ENCODE results near the gene XPO6. TPM values are rescaled to one million over a fixed set of nuclear protein-coding genes. Genes with fewer than 3 reads are reported as not detected.
A peak's percentile ranks its signal among the peaks of the same experiment; 100 is the strongest.

XPO6 gene
- total RNA-seq, 1 experiment from 2014 or later, result 124 TPM

DNA sequence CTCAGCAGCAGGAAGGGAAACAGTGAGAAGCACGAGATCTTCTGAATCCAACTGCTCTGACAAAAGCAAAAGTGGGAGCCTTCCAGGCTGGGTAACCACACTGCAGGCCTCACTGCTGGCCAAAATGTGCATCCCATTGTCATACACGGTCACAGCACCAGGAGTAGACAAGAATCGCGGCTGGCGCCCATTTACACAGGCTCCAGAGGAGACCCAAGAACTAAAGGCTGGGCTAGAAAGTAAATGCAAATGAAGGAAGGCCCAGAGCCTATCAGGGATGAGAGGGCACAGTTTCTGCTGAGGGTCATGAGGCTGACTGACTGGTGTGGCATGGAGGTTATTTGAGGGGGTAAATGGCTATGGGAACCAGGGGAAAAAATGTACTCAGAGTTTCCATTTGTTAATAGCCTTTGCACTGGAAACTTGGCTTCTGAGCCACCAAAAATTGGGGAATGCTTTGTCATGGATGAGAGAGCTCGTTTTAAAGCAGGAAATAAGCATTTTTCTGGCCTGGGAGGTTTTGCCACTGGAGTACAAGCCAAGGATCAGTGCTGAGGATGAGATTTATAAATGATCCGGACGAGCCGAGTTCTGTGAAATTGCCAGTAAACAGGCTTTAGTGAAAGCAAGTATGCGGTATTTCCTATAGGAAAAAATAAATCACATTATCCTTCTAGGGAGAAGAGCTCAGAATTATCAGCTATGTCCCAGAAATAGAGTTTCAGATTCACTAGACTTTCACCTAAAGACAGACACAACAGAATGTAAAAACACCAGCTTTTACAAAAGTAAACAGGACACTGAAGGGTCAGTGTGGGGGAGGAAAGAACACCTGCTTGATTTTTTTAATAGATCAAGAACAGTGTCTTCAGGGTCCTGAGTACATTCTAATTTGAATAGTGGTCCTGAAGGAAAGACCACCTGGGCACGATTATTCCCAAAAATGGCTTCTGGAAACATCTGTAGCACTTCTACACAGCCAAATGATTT is 81.4 kb downstream of the XPO6 start:
- Histone ChIP-seq H3K56ac (ENCODE audit: insufficient read length, low read depth, low read length) (no peak overlapping the region), H2BK20ac (ENCODE audit: low read depth, low read length, poor library complexity, severe bottlenecking) (no peak overlapping the region), H3K4me2 (ENCODE audit: insufficient read depth, insufficient read length, low read length) (no peak overlapping the region), H2BK5ac (ENCODE audit: insufficient read length, low read length) (no peak overlapping the region), H3K9me3 (ENCODE audit: control insufficient read depth, low read depth, low read length) (no peaks in the 10 kb centered on the region), H3K4ac (ENCODE audit: low read depth, low read length) (no peak overlapping the region), H3K27ac (ENCODE audit: insufficient read length, low read depth, low read length) (no peak overlapping the region), H2AFZ (ENCODE audit: low read length) (no peak overlapping the region), H2AK5ac (ENCODE audit: insufficient read length, low read length) (no peak overlapping the region), H4K5ac (ENCODE audit: insufficient read length, low read depth, low read length) (no peak overlapping the region), H3T11ph (ENCODE audit: low read length) (no peak overlapping the region), H4K91ac (ENCODE audit: insufficient read length, low read depth, low read length) (no peak overlapping the region), H2BK120ac (ENCODE audit: low read depth, low read length, poor library complexity, severe bottlenecking) (no peak overlapping the region), H3K9ac (ENCODE audit: extremely low read depth, insufficient read length, low read length) (no peak overlapping the region), H3K23ac (ENCODE audit: insufficient read length, low read depth, low read length) (no peak overlapping the region), H2BK12ac (ENCODE audit: insufficient read length, low read depth, low read length) (no peak overlapping the region), H3K14ac (ENCODE audit: insufficient read depth, low read length) (no peak overlapping the region), H3K79me1 (ENCODE audit: insufficient read depth, low read depth, low read length, poor library complexity, severe bottlenecking) (no peaks in the 10 kb centered on the region), H2BK15ac (ENCODE audit: low read depth, low read length) (no peak overlapping the region), H3K79me2 (ENCODE audit: insufficient read depth, low read length) (no peaks in the 10 kb centered on the region; the same call in 1 of the 2 replicates), H4K20me1 (ENCODE audit: control insufficient read depth, insufficient read depth, insufficient read length) (no peaks in the 10 kb centered on the region), H3K23me2 (ENCODE audit: insufficient read length, low read depth, low read length, poor library complexity, severe bottlenecking) (no peaks in the 10 kb centered on the region), H4K8ac (replicated peaks; ENCODE audit: insufficient read length, low read depth, low read length) (no peak overlapping the region), H3K4me1 (ENCODE audit: insufficient read depth, low read length) (no peaks in the 10 kb centered on the region), H3K18ac (ENCODE audit: insufficient read length, low read depth, low read length) (no peak overlapping the region), H3K27me3 (ENCODE audit: insufficient read depth, low read length) (no peaks in the 10 kb centered on the region)
- Mint-ChIP-seq H3K4me3 (no peak overlapping the region), H3K9me3 (no peaks in the 10 kb centered on the region), H3K27me3 (ENCODE audit: low read depth) (no peaks in the 10 kb centered on the region), H3K36me3 (ENCODE audit: insufficient read depth in 1 of 3, low read depth in 3 of 3) (peaks cover 40 to 97% (median 92%) of the 10 kb centered on the region in 3 experiments; a peak in 6 of 7 replicates), H3K27ac (peak overlapping the region in 2 of 3 experiments; percentile 16 to 25; a peak in 2 of 7 replicates), H3K4me1 (peaks cover 0 to 6% of the 10 kb centered on the region in 2 experiments; a peak in 2 of 4 replicates)
- DNase-seq, result no peak
- WGBS (ENCODE audit: extremely low coverage, insufficient read length, low lambda C conversion rate), result no CpG with 5 or more reads among the region's 11 CpGs
- TF ChIP-seq, protein P1, sequence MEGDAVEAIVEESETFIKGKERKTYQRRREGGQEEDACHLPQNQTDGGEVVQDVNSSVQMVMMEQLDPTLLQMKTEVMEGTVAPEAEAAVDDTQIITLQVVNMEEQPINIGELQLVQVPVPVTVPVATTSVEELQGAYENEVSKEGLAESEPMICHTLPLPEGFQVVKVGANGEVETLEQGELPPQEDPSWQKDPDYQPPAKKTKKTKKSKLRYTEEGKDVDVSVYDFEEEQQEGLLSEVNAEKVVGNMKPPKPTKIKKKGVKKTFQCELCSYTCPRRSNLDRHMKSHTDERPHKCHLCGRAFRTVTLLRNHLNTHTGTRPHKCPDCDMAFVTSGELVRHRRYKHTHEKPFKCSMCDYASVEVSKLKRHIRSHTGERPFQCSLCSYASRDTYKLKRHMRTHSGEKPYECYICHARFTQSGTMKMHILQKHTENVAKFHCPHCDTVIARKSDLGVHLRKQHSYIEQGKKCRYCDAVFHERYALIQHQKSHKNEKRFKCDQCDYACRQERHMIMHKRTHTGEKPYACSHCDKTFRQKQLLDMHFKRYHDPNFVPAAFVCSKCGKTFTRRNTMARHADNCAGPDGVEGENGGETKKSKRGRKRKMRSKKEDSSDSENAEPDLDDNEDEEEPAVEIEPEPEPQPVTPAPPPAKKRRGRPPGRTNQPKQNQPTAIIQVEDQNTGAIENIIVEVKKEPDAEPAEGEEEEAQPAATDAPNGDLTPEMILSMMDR (conservative IDR thresholded peaks at IDR 0.05), result no peak

Measured in H9 (cell line).